GM19395 (cell line): ENCODE measurements around the gene SPEM3.

Source experiments
- ATAC-seq: cut with Tn5 transposase; IDR thresholded peaks from one replicate; pipeline ENCODE4 v1.9.1; 2021; ENCODE audit warnings: mild to moderate bottlenecking, moderate library complexity; ENCODE audit not compliant: unreplicated experiment

SPEM3 gene

DNA sequence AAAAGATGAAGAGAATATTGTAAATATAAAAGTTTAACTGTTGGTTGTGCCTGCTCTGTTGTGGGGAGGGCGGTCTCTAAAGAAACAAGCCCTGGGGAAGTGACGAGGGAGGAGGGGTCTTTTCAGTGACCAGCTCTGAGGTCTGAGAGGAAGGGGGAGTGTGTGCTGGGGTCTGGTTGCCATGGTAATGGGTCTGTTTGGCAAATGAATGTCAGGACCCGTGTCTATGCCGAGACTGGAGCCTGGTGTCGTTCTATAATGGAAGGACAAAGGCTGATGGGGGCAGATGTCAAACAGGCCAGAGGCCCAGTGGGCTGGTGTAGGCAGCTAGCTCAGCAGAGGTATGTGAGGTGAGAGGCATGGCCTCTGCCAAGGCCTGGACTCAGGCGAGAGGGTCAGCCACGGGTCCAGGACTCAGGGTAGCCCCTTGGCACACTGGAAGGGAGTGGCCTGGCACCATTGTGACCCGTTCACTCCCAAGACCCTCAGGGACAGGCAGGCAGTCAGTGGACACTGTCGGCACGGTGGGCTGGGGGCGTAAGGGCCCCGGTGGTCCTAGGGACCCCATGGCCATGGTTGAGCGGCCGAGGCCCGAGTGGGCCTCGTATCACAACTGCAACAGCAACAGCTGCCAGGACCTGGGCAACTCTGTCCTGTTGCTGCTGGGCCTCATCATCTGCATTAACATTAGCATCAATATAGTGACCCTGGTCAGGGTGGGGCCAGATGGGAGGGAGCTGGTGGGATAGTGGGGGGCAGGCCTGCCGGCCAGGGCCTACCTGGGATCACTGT, 8.6 kb upstream of the SPEM3 start, which contains the start of gene SPEM1:
Gene SPEM1 (plus strand): TSS at position 506 of the 792 bp plus-strand sequence. CDS start 61 bp downstream, at position 567.
- no peak for ATAC-seq

DNA sequence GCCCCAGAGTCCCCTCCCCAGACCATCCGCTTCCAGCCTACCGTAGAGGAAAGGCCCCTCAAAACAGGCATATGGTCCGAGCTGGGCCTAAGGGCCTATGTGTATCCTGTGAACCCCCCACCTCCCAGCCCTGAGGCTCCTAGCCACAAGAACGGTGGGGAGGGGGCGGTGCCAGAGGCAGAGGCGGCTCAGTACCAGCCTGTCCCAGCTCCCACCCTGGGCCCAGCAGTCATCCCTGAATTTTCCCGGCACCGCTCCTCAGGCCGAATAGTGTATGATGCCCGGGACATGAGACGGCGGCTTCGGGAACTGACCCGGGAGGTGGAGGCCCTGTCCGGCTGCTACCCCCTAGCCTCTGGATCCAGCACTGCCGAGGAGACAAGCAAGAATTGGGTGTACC, 7.5 kb upstream of the SPEM3 start:
- ATAC-seq, result no peak

DNA sequence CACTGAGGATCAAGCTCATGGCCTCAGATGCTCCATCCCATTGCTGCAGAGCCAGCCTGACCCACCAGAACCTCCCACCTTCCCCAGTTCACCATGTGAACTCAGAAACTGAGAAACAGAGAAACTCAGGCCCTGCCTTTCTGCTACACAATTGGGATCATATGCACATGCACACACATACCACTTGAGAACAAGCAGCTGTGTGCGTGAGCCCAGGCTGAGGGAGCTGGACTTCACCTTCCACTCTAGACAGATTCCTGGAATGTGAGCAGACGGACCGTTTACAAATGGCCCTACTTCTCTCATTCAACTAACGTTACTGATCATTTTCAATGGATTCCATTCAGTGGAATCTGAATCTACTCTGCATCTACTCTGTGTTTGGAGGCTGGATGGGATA, 5.0 kb upstream of the SPEM3 start:
- no peak for ATAC-seq

- ATAC-seq, result no peak
Measured at GRCh38 chr17:7425316-7425715, 3.3 kb upstream of the SPEM3 start, which contains the start of gene SPEM2. TSS of gene SPEM2 (plus strand) at chr17:7425616. CDS start at chr17:7425689, 73 bp downstream.

DNA sequence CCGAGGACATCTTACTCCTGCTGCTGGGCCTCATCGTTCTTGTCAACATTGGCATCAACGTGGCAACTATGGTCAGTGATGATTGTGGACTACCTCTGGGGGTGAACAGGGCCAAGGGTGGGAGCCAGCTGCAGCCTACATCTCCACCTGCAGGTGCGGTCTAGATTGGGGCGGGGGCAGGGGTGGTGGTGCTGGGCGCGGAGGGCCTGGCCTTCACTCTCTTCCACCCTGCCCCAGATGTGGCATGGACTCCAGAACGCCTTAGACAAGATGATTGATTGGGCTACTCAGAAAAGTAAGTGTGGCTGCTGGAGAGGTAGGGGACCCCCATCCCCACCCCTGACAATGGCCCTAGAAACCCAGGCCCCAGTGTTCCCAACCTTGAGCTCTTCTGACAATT, 2.9 kb upstream of the SPEM3 start:
- ATAC-seq, result no peak

DNA sequence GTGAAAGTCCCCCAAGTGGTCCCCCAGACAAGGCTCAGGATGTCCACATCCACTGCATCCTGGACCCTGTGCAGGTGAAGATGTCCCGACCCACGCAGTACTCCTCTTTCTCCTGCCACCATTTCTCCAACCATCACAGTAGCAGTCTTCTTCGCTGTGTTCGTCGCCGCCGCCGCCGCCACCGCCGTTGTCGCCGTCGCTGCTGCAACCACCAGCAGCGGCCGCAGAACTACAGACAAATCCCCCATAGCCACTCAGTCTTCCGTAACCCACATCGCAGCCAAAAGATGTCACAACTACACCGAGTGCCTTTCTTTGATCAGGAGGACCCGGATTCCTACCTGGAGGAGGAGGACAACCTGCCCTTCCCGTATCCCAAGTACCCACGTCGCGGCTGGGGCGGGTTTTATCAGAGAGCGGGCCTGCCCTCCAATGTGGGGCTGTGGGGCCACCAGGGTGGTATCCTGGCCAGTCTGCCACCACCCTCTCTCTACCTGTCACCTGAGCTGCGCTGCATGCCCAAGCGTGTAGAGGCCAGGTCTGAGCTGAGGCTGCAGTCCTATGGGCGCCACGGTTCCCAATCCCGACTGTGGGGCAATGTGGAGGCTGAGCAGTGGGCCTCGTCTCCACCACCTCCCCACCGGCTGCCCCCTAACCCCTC, 2.3 kb upstream of the SPEM3 start:
- no peak for ATAC-seq

DNA sequence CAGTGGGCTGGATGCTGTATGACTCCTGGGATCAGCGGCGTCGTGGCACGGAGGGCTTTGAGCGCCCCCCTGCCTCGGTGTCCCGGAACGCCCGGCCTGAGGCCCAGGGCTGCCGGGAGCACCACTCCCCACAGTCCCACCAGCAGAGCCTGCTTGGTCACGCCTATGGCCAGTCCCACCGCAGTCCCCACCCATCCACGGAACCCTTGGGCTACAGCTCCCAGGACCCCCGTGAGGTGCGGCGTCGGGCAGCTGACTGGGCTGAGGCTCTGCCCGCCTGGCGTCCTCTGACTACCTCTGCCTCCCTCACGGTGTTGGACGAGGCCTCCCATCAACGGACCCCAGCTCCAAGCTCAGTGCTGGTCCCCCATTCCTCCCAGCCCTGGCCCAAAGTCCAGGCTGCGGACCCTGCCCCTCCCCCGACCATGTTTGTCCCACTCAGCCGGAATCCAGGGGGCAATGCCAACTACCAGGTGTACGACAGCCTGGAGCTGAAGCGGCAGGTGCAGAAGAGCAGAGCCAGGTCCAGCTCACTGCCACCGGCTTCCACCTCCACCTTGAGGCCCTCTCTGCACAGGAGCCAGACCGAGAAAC, 1.7 kb upstream of the SPEM3 start:
- ATAC-seq, result no peak

- ATAC-seq, result no peak
Measured at GRCh38 chr17:7427549-7427948, 1.1 kb upstream of the SPEM3 start.

DNA sequence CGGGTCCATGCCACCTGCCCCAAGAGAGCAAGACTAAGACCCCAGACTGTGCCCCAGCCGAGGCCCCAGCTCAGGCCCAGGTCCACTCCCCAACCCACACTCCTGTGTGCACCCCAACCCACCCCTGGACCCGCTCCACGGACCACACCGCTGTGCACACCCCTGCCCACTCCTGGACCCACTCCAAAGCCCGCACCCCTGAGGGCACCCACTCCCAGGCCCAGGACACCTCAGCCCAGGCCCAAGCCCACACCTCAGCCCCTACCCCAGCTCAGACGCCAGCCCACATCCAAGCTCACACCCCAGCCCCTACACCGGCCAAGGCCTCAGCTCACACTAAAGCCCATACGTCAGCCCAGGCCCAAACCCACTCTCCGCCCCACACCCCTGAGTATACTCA, 1.1 kb downstream of the SPEM3 start:
- no peak for ATAC-seq

DNA sequence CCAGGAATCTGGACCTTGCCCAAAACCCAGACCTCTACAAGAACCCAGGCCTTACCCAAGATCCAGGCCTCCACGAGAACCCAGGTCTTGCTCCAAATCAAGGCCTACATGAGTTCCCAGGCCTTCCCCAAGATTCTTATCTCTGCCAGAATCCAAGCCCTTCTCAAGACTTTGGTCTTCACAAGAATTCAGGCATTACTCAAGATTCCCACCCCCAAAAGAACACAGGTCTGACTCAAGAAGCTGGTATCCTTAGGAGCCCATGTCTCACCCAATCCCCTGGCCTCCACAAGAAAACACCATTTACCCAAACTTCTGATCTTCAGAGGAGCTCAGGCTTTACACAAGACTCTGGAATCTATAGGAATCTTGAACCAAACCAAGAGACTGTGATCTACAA, 2.6 kb downstream of the SPEM3 start:
- ATAC-seq, result no peak

GRCh38 chr17:7432296-7432695, 3.6 kb downstream of the SPEM3 start:
- no peak for ATAC-seq

GRCh38 chr17:7435676-7436555, 7.3 kb downstream of the SPEM3 start:
- peak; percentile 14 for ATAC-seq

- ATAC-seq, result no peak
Measured at GRCh38 chr17:7436556-7437368, 8.1 kb downstream of the SPEM3 start.

GRCh38 chr17:7437369-7437863, 8.8 kb downstream of the SPEM3 start:
- ATAC-seq, result no peak

DNA sequence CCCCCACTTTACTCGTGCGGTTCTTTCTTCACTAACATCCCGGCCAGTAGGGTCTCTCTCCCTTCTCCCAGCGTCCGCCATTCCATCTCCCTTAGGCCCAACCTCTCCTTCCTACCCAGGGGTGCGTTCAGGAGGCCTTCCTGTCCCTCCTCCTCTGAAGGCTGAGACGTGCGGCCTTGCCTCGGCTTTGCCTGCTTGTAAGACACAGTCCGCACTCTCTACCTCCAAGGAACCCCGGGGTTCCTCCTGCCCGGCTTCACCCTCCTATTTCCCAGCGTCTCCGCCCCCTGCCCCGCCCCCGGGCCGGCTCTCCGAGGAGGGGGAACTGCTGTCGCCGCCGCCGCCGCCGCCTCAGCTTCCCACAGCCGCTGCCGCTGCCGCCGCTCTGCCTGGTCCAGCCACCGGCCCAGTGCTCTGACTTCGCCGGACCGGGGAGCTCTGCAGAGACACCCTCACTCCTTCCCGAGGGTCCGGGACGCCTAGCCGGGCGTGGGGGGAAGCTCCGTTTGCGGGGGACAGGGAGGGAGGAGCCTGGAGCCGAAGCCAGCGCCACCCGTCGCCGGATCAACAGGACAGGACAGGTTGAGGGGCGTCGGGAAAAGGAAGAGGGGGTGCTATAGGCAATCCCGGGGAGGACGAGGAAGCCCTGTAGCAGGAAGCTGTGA, 9.4 kb downstream of the SPEM3 start:
- ATAC-seq, result no peak

DNA sequence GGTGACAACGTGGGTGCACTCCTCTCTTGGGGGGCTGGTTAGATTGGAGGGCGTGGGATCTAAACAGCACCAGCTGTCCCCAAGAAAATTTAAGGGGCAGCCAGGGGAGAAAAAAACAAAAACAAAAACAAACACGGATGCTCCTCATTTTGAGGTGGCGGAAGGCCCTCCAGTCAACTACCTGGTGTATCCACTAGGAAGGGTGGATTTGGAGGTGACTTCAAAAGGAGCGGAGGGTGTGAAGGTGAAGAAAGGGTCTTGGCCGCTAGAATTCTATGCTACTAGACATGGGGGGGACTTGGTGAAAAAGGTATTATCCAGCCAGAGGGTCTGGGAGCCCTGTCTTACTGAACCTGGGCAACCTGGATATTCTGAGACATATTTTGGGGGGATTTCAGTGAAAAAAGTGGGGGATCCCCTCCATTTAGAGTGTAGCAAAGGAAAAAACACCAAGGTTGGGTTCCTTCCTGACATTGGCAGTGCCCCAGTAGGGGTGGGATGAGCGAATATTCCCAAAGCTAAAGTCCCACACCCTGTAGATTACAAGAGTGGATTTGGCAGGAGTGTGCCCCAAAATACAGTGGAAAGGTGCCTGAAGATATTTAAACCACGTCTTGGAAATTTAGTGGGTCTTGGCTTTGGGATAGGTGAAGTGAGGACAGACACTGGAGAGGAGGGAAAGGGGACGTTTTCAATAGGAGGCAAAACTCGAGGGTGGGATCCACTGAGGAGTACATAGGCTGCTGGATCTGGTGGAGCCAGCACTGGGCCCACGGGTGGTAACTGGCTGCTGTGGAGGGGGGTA, 10.2 kb downstream of the SPEM3 start:
- ATAC-seq, result no peak

DNA sequence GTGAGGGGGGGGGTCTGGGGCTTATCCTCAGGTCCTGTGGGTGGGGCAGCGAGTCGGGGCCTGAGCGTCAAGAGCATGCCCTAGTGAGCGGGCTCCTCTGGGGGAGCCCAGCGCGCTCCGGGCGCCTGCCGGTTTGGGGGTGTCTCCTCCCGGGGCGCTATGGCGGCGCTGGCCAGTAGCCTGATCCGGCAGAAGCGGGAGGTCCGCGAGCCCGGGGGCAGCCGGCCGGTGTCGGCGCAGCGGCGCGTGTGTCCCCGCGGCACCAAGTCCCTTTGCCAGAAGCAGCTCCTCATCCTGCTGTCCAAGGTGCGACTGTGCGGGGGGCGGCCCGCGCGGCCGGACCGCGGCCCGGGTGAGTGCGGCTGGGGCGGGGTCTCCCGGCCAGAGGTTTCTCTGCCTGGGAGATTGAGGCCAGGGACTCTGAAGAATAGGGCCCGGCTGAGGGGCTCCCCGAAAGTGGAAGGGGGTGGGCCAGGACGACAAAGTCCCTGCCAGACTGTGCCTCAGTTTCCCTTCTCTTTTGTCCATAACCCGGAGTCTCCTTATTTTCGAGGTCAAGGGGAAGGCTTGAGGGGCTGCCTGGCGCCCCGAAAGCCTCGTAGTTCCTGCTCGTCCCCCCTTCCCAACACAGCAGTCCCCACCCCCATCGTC, 10.9 kb downstream of the SPEM3 start, which contains the start of gene FGF11:
Gene FGF11 (plus strand): TSS at position 51 of the 651 bp plus-strand sequence. CDS start 109 bp downstream, at position 160.
- ATAC-seq, result no peak
